Colon (tissue), 2 donors: ENCODE results near the gene NHSL2.

Source experiments
- FAIRE-seq: peaks from 2 replicates; lab custom pipeline; 2012; peaks lifted over from hg19 to GRCh38; lab: Jason Lieb, UNC
- donor health status: control.
- donor health status: control.

NHSL2 gene

DNA sequence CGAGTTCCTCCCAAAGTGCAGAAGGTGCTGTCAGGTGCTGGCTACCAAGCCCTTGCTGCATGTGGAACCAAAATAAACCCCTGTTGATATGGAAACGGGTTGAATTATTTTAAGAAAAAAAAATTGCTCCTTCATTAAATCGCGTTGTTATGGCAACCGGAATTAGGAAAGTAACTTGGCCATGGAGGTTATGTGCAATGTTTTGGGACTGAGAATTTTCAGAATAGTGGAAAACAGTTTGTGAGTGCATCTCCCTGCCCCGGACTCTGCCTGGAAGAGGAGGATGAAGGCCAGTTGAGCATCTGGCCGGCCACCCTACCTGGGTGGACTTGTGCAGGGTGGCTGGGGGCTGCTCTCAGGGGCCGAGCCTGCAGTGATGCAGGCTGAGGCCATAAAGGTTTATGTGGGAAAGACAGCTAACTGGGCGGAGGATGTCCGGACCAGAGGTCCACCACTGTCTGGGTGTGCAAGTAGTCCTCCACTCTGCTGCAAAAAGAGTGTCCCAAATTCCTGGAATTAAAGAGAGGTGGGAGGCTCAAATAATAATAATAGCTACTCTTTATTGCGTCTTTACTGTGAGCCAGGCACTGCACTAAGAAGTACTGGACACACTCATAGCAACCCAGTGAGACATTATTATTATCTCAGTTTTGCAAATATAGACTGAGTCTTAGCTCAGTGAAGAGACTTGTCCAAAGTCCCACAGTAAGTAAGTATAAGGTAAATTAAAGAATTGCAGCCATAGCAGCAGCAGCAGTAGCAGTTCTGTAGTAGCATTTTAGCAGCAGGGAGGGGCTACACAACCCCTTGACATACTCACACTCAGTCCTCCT is 200.4 kb downstream of the NHSL2 start:
- FAIRE-seq: no peak

DNA sequence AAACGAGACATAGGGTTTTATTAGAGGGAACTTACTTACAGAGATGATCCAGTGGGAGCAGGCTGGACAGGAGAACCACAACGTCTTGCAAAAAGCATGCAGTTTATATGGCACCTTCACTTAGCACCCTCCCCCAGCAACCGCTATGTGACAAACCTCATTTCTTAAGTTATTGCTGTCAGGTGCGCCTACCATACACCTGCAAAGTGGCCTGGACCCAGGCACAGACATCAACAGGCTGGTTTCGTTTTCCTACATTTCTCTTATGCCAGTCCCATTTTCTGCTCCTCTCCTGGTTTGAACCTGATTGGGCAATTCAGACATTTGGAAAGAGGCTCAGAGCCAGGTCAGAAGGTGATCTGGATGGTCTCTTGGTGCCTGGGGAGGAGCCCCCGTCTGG is 202.8 kb downstream of the NHSL2 start:
- no peak for FAIRE-seq

DNA sequence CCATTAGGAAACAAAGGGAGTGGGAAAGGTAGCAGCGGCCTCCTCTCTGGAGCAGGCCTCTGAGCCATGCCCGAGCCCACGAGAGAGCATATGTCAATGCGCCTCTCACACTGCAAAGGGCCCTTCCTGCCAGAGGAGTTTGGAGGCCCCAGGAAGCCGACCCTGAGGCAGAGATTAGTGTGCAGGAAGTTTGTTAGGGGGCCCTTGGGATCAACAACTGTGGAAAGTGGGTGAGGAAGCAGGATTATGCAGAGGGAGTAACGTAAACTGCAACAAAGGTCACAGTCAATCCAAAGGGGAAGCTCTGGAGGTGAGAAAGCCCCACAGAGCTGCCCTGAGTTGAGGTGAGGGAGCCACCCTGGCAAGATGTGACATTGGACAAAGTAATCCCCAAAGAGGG is 203.7 kb downstream of the NHSL2 start:
- FAIRE-seq: no peak

DNA sequence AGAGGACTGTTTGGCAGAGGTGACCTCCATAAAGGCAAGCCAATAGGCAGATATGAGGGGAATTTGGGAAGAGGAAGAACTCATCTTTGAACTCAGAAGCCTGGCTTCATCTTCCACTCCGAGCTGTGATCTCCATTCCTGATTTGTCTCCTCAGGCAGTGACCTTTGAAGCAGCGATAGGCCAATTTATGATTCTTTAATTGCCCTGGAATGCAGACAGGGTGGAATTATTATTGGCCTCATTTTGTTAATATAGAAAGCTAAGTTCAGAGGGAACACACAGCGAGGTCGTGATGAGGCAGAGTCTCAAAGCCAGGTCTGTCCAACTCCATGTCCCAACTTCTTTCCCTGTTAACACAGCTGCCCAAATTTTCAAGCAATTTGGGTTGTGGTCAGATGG is 204.2 kb downstream of the NHSL2 start:
- FAIRE-seq: no peak

DNA sequence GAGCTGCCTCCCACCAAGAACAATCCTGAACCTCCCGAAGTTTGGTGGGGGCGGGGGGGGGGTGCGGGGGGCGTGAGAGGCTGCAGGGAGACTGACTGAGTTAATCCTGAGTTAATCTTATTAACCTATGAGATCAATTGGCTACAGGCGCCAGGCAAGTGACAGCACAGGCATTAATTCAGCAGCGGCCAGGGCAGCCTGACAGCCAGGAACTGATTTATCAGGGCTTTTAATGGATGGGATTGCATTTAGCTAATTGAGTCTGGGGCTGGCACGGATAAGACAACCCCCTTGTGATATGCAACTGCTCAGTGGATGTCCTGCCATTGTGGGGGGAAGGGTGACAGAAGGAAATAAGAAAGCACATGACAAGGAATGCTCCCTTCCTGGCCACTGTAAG is 204.7 kb downstream of the NHSL2 start:
- no peak for FAIRE-seq

DNA sequence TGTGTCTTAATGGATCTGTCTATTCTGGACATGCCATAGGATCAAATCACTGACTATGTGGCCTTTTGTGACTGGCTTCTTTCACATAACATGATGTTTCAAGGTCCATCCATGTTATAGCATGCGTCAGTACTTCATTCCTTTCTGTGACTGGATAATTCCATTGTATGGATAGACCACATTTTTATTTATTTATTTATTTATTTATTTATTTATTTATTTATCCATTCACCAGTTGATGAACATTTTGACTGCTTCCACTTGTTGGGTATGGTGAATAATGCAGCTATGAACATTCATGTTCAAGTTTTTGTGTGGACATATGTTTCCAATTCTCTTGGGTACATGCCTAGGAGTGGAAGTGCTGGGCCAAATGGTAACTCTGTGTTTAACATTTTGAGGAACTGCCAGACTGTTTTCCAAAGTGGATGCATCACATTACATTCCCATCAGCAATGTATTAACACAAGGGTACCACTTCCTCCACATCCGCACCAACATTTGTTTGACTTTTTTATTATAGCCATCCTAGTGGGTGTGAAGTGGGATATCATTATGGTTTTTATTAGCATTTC is 207.1 kb downstream of the NHSL2 start:
- no peak for FAIRE-seq

DNA sequence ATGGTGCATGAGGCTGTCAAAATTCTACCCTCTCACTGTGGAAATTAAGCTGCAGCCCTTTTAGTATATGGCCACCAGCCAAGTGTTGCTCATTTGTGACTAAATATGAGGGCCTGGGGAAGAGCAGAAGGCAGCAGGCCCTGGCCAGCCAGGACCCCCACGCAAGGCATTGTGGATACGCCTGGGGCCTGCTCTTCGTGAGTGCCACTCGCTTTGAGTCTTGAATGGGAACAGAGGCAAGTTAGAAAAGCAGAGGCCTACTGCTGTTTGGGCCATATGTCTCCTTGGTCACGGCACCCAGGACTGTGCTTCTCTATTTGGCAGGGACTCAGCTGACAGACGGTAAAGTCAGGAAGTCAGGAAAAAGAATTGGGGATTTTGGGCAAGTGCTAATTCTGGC is 210.2 kb downstream of the NHSL2 start:
- FAIRE-seq: no peak

DNA sequence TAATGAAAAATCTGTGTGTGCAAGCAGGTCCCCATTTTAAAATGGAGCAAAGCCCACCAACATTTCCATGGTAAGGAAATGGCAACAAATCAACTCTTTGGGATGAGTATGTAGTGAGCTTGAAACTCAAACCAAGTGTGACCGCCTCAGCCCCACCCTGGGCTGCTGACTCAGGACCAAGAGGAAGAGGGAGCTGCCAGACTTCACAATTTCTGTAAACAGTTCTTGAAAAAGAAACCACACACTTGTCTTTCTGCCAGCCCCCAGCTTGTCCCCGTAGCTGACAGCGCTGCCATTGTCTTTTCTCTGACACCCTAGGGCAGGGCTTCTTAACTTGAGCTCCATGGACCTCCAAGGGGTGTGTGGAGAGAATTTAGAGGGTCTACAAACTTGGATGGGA is 210.7 kb downstream of the NHSL2 start:
- no peak for FAIRE-seq

DNA sequence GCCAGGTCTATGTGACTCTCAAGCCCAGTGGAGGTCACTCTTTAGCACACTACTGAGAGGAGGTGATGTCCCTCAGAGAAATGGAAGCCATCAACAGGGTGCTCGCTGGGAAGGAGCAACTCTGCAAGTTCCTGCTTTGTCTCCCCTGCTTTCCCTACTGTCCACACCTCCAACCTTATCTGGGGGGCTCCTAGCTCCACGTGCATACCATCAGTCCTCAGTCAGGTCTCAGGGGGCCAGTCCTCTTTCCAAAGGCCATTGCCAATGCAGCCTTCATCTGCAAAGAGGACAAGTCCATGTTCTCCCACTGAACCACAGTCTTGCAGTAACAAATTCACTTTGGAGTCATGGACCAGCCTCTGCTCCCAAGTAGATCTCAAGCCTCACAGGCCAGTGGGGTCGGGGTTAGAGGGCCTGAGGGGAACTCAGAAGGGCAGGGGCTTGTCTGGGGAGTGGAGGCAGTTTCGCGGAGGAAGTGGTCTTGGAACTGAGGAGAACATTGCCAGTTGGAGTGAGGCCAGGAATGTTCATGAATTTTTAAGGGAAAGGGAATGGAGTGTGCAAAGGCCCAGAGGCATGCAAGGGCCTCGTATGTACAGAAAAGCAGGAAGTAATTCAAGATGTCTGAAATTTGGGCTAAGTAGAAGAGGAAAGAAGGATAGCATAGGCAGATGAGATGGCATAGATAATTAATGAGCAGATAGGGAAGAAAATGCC is 212.1 kb downstream of the NHSL2 start:
- FAIRE-seq: no peak

DNA sequence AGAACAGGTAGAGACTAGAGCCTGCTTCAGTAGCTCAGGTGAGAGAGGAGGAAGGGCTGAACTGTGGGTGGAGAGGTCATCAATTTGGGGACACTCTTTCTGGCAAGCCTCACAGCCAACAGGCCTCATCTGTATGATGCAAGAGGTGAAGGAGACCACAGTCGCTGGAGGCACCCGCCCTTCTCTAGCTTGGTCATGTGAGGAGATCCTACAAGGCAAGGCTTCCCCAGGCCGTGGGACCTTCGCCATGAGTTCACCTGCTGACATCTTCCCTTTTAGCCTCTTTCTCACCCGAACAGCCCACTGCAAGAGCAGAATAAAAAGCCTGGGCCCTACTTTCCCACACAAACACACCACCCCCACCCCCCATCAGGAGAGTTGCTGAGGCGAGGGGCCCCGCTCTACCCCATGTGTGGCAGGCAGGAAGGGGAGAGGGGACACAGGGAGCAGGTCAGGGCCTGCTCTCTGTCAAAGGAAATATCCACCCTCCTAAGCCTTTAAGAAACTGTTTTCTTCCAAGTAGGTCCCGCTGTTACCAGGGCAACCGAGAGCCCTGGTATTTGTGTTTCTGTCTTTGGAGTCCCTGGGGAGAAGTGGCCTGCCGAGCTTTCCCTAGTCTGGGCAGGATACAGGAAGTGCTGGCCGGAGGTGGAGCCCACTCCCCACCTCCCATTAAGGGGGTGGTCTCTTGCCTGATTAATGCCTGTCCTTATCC is 213.0 kb downstream of the NHSL2 start:
- no peak for FAIRE-seq

DNA sequence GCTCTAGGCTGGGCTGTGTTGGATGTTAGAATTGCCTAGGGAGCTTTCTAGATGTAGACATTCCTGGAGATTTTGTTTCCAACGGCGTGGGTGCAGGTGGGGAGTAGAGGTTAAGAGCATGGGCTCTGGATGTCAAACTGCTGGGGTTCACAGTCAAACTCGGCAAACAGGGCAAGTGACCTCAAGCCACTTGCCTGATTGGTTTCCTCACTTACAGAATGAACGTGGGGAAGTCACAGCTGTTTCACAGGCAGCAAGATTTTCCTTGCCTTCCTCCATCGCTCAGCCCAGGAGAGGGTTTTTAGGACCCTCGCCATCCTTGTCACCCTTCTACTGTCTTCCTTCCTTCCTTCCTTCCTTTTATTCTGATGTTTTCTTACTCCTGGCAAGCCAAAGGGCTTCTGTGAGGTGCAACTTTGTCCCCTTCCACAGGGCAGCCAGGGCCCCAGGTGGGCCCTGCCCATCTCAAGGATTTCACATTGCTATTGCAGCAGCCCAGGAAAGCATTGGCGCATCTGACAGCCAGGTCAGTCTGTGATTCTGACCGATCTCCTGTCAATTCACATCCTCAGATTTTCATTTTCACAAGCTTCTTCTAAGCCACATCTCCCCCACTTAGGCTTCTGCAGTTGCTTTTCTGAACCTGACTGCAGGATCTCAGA is 214.0 kb downstream of the NHSL2 start:
- FAIRE-seq: no peak

DNA sequence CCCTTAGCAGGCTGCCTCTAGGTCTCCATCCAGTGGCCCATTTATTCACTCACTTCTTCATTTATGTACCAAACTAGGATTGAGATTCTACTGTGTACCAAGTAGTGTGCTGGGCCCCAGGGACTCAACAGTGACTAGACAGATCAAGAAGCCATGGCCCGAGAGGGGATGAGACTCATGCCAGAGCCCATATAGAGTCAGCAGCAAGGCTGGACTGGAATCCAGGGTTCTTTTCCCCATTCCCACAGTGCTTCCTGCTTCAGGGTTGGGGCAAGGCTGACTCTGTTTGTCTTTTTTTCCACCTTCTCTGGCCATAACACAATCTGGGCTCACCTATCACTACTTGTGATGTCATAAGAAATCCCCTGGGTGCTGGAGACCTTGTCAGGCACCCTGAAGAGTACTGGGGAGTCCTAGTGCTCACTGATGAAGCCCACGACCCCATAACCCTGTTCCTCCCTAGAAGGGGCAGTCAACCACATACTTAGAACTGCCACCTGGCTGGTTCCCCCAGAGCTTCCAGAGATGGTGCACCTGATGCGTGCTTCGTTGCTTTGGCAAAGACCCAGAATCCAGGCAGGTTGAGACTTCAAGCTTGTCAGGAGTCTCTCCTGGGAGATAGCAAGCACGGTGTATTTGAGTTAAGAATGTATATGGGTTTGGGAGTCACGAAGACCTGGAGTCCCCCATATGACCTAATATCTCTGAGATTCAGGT is 214.8 kb downstream of the NHSL2 start:
- no peak for FAIRE-seq

DNA sequence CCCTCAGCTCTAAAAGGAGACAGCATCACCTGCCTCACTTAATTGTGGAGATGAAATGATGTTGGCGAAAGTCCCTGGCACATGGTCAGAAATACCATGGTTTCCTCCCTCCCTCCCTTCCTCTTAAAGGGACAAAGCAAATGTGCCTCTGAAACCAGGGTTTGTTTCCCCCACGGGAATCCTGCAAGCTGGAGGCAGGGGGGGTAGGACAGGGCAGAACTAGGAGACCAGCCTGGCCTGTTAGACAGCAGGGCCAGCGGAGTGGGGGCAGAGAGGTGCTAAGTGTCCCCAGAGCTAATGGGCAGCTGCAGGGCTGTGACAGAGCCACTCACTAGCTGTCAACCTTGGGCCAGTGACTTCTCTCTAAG is 215.4 kb downstream of the NHSL2 start:
- FAIRE-seq: no peak

DNA sequence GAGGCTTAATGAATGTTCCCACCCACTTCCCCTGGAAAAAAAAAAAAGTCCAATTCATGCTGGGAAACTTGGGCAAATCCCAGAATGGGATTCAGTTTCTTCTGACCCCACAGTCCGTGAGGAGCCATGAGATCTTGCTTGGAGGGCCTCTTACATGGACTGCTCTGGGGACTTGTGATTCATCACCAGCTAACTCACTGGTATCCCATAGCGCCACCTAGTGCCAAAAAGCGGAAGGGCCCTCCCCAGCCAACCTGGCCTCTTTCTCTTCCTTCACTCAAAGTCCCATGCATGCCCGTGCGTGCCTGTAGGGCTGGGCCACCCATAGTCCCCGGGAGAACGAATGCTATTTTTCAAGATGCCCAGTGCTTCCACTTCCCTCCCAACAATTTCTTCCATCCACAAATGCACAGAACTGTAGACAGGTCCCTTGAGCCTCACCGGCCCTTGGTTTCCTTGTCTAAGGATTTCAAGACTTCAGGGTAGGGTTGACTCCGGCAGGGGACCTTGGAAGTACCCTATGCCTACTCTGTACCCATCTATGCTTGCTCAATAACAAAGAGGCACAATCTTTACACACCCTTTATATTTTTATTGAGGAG is 216.0 kb downstream of the NHSL2 start:
- FAIRE-seq: no peak

DNA sequence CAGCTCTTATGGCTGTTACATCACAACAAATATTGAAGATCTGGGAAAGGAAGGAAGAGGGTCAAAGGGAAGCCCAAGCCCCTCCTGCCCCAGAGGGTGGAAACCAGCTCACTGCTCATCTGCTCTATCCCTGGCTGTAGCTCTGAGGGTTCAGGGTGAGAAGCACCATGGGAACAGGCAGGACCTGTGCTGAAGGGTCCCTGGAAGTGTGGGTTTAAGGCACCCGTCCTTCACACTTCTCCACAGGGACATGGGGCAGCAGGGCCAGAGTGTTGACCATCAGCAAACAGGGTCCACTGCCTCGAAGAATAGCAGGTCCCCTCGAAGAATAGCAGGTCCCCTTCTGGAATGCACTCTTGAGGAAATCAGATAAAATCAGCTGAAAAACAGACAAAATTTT is 216.7 kb downstream of the NHSL2 start:
- FAIRE-seq: no peak

DNA sequence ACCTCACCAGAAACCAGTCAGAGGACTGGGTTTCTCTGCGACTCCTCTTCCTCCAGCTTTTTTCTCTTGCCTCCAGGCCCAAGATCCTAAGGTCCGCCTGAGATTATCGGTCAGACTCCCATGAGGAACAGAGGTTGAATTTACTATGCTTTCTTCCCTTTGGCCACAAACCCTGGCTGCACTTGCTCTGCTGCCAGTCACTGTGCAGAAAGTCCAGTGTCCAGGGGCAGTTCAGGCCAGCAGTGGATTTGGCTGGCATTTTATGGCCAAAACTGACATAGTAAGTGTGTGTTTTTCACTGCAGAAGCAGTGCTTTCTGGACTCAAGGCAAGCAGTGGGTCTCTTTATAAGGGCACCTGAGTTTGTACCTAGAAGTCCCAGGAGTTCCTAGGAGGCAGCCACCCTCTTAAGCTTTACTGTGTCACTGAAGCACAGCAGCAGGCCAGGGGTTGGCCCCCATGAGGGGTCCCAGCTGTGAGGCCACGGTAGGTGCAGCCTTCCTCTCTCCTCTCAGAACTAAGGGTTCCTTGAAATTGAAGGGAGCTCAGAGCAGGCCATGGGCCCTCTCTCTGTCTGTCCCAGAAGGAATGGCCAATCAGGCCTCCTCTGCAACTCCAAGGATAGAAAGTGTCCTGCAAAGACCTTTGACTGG is 217.7 kb downstream of the NHSL2 start:
- FAIRE-seq: no peak

DNA sequence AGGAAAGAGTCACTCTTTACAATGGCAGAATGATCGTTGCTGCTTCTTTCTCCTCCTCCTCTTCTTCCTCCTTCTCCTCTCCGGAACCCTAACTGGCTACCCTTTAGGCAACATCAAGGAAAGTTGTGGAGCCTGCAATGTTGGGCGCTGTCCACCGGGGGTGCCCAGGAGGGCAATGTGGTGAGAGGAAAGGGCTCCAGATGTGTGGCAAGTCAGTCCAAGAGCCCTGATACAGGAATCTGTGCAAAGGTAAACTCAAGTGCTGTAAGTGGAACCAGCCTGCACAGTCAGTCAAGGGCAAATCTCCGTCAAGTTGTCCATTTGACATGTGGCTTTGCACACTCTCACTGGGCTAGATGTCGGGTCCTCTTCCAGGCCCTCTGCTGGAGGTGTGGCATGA is 218.2 kb downstream of the NHSL2 start:
- no peak for FAIRE-seq

DNA sequence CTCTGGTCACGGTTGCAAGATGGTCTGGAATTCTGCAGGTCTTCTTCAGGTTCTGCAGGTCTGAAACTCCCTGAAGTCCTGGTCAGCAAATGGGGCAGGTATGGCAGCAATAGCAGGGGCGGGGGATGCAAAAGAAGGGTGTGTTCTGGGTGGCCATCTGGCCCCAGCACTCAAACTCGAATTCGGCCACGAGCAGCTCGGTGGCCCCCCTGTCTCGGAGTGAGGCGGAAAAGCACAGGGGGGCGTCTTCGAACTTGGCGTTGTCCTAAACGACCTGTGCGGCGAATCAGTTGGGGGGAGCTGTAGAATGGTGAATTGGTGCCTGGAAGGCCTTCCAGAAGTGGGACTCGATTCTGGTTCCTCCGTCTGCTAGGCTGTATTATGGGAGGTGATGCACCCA is 219.0 kb downstream of the NHSL2 start:
- no peak for FAIRE-seq

DNA sequence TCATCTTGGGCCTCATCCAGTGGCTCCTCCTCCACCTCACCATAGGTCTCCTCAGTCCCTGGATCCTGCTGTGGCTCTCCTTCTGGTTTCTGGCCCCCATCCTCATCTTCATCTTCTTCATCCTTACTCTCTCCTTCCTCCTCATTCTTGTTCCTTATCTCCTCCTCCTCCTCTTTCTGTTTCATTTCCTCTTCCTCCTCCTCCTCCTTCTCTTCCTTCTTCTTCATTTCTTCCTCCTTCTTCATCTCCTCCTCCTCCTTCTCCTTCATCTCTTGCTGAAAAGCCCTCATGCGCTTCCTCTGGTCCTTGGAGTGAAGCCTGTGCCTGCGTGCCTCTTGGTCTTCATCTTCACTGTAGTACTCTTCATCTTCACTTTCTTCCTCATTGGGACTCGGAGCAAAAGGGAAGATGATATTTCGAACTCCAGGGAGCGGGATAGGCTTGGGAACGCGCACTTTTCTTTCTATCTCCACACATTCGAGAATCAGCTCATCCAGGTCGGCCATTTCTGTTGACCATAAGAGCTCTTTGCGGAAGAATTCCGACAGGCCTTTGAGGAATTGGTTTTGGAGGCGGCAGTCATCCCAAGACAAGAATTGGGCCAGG is 219.6 kb downstream of the NHSL2 start:
- no peak for FAIRE-seq

DNA sequence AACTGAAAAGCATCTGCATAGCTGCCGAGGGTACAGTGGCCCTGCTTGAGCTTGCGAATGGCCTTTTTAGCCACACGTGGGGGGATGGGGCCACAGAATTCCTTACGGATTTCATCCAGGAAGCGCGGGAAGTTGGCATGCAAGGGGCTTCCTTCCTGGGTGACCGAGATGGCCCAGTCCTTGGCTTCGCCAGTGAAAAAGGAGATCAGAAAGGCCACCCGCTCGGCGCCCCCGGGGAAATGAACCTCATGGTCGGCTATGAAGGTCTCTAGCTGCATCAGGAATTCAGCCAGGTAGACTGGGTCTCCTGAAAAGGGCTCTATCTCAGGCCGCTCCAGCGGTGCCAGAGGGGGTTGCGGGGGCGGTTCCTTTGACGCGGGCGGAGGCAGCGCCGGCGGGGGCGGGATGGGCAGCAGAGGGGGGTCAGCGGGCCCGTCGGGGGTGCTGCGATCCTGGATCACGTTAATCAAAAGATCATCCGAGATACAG is 220.2 kb downstream of the NHSL2 start:
- no peak for FAIRE-seq
